ENCODE results near the gene RASGRP4. TPM values are rescaled to one million over a fixed set of nuclear protein-coding genes. Genes with fewer than 3 reads are reported as not detected.

The RASGRP4 gene
- total and polyA plus RNA-seq, 7 experiments from 2014 or later: 0.14 to 32.7 (median 0.77) TPM; not detected in 1

DNA sequence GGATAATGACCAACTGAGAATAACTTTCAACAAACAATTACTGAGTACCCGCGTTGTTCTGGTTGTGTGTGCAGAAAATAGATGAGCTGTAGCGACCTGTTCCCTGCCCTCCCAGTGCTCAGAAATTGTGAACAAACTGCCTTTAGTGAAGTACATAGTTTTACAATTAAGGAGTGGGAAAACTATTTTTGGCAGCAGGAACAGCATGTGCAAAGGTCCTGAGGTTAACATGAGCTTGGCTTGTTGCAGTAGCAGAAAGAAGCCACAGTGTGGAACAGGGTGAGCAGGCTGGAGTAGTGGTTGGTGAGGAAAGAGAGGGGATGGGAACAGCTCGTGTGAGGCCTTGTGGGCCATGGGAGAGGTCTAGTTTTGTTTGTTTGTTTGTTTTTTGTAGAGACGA, 23.5 kb upstream of the RASGRP4 start:
- H3K9me3 ChIP-seq (ENCODE audit: control insufficient read depth in 2 of 3, low read length in 3 of 3): no peaks in the 10 kb centered on the region
- no peaks in the 10 kb centered on the region for H3K27me3 ChIP-seq (ENCODE audit: control insufficient read depth in 2 of 2, insufficient read depth in 2 of 2, low read length in 2 of 2)
- no peak overlapping the region for H3K4me3 ChIP-seq (ENCODE audit: low read length)
- no peaks in the 10 kb centered on the region for H3K4me1 ChIP-seq (ENCODE audit: control insufficient read depth in 2 of 2, insufficient read depth in 2 of 2, low read length in 2 of 2)
- POLR2A ChIA-PET: no interaction called here
- no peaks in the 10 kb centered on the region for H3K36me3 ChIP-seq (ENCODE audit: control insufficient read depth in 2 of 3, insufficient read depth in 3 of 3, low read length in 3 of 3)
- no peak overlapping the region for H3K27ac ChIP-seq (ENCODE audit: low read depth, low read length)
- CTCF ChIA-PET: no interaction called here
- Mint-ChIP-seq H3K27ac (no peak overlapping the region), H3K4me3 (no peak overlapping the region), H3K36me3 (peaks cover 0 to 10% (median 0%) of the 10 kb centered on the region in 5 donors), H3K9me3 (peaks cover 0 to 11% (median 0%) of the 10 kb centered on the region in 11 donors), H3K27me3 (peaks cover 0 to 7% (median 4%) of the 10 kb centered on the region in 5 donors), H3K4me1 (peaks cover 0 to 1% (median 0%) of the 10 kb centered on the region in 7 donors)
- intact Hi-C loops (cut with micrococcal nuclease): no loop called here
- no peak for ATAC-seq
- DNase-seq: no peak

DNA sequence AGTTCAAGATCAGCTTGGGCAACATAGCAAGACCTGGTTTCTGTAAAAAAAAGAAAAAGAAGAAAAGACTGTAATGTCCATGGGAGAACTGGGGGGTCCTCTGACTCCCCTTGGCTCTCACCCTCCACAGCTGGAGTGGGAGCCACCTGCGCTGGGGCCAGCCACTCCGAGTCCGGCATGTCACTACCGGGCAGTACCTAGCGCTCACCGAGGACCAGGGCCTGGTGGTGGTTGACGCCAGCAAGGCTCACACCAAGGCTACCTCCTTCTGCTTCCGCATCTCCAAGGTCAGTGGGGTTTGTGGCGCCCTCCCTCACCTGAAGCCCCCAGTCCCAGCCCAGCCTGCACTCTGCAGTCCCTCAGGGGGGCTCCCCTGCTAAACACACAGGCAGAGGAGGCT, 22.2 kb upstream of the RASGRP4 start:
- ChIA-PET POLR2A (no interaction called here), CTCF (no interaction called here)

DNA sequence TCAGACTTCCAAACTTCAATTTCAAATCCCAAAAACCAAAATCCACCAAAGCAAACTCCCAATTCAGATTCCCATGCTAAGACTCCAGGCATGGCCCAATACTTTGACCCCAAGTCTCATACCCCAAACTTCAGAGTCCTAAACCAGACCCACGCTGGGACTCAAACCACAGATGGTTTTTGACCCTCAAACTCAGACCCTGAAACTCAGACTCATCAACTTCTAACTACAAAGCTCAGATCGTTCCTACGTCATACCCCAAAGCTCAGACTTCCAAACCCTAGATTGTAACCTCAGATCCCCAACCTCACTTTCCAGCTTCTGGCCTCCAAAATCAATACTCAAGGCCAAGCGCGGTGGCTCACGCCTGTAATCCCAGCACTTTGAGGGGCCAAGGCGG, 19.3 kb upstream of the RASGRP4 start:
- Mint-ChIP-seq H3K36me3 (peaks cover 0 to 7% (median 0%) of the 10 kb centered on the region in 5 donors), H3K4me3 (no peak overlapping the region), H3K4me1 (peaks cover 0 to 6% (median 0%) of the 10 kb centered on the region in 7 donors), H3K27me3 (peaks cover 0 to 19% (median 6%) of the 10 kb centered on the region in 5 donors), H3K27ac (no peak overlapping the region), H3K9me3 (peaks cover 0 to 11% (median 0%) of the 10 kb centered on the region in 11 donors)
- CTCF ChIA-PET: no interaction called here
- no peaks in the 10 kb centered on the region for H3K36me3 ChIP-seq (ENCODE audit: control insufficient read depth in 2 of 3, insufficient read depth in 3 of 3, low read length in 3 of 3)
- no peaks in the 10 kb centered on the region for H3K27me3 ChIP-seq (ENCODE audit: control insufficient read depth in 2 of 2, insufficient read depth in 2 of 2, low read length in 2 of 2)
- no peaks in the 10 kb centered on the region for H3K9me3 ChIP-seq (ENCODE audit: control insufficient read depth in 2 of 3, low read length in 3 of 3)
- intact Hi-C loops (cut with micrococcal nuclease): no loop called here
- POLR2A ChIA-PET: no interaction called here
- H3K27ac ChIP-seq (ENCODE audit: low read depth, low read length): no peak overlapping the region
- H3K4me1 ChIP-seq (ENCODE audit: control insufficient read depth in 2 of 2, insufficient read depth in 2 of 2, low read length in 2 of 2): no peaks in the 10 kb centered on the region
- no peak overlapping the region for H3K4me3 ChIP-seq (ENCODE audit: low read length)
- ATAC-seq: no peak
- no peak for DNase-seq

More for the DNA sequence above, 22.2 kb upstream of the RASGRP4 start:
- Mint-ChIP-seq H3K4me3 (no peak overlapping the region), H3K27ac (no peak overlapping the region), H3K36me3 (peaks cover 0 to 10% (median 0%) of the 10 kb centered on the region in 5 donors), H3K9me3 (peaks cover 0 to 11% (median 0%) of the 10 kb centered on the region in 11 donors), H3K27me3 (peaks cover 0 to 11% (median 4%) of the 10 kb centered on the region in 5 donors), H3K4me1 (no peaks in the 10 kb centered on the region)
- intact Hi-C loops (cut with micrococcal nuclease): no loop called here
- Histone ChIP-seq H3K27ac (ENCODE audit: low read depth, low read length) (no peak overlapping the region), H3K36me3 (ENCODE audit: control insufficient read depth in 2 of 3, insufficient read depth in 3 of 3, low read length in 3 of 3) (no peaks in the 10 kb centered on the region), H3K4me1 (ENCODE audit: control insufficient read depth in 2 of 2, insufficient read depth in 2 of 2, low read length in 2 of 2) (no peaks in the 10 kb centered on the region), H3K27me3 (ENCODE audit: control insufficient read depth in 2 of 2, insufficient read depth in 2 of 2, low read length in 2 of 2) (no peaks in the 10 kb centered on the region), H3K9me3 (ENCODE audit: control insufficient read depth in 2 of 3, low read length in 3 of 3) (no peaks in the 10 kb centered on the region), H3K4me3 (ENCODE audit: low read length) (no peak overlapping the region)
- ATAC-seq (no peak), DNase-seq (no peak)

DNA sequence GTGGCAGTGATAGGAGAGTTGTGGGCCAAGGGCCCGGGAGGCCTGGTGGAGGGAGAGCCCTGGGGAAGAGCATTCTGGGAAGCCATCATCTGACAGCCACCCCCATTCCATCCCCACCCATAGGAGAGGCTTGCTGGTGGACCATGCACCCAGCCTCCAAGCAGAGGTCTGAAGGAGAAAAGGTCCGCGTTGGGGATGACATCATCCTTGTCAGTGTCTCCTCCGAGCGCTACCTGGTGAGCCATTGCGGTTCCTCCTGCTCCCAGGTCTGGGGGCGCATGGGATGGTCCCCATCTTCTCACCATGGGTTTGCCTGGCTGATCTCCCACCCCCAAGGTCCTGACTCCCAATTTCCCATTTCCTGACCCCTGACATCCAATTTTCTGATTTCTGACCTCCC, 18.0 kb upstream of the RASGRP4 start:
- Mint-ChIP-seq H3K36me3 (peaks cover 0 to 4% (median 0%) of the 10 kb centered on the region in 5 donors), H3K4me1 (peaks cover 0 to 6% (median 0%) of the 10 kb centered on the region in 7 donors), H3K27me3 (peaks cover 0 to 16% (median 6%) of the 10 kb centered on the region in 5 donors), H3K27ac (no peak overlapping the region), H3K9me3 (peaks cover 0 to 4% (median 0%) of the 10 kb centered on the region in 11 donors), H3K4me3 (no peak overlapping the region)
- no peak for DNase-seq
- H3K27me3 ChIP-seq (ENCODE audit: control insufficient read depth in 2 of 2, insufficient read depth in 2 of 2, low read length in 2 of 2): no peaks in the 10 kb centered on the region
- ChIA-PET CTCF (no interaction called here), POLR2A (no interaction called here)
- no peak overlapping the region for H3K27ac ChIP-seq (ENCODE audit: low read depth, low read length)
- H3K4me1 ChIP-seq (ENCODE audit: control insufficient read depth in 2 of 2, insufficient read depth in 2 of 2, low read length in 2 of 2): no peaks in the 10 kb centered on the region
- no peaks in the 10 kb centered on the region for H3K36me3 ChIP-seq (ENCODE audit: control insufficient read depth in 2 of 3, insufficient read depth in 3 of 3, low read length in 3 of 3)
- no peaks in the 10 kb centered on the region for H3K9me3 ChIP-seq (ENCODE audit: control insufficient read depth in 2 of 3, low read length in 3 of 3)
- no peak overlapping the region for H3K4me3 ChIP-seq (ENCODE audit: low read length)
- intact Hi-C loops (cut with micrococcal nuclease): no loop called here
- no peak for ATAC-seq

DNA sequence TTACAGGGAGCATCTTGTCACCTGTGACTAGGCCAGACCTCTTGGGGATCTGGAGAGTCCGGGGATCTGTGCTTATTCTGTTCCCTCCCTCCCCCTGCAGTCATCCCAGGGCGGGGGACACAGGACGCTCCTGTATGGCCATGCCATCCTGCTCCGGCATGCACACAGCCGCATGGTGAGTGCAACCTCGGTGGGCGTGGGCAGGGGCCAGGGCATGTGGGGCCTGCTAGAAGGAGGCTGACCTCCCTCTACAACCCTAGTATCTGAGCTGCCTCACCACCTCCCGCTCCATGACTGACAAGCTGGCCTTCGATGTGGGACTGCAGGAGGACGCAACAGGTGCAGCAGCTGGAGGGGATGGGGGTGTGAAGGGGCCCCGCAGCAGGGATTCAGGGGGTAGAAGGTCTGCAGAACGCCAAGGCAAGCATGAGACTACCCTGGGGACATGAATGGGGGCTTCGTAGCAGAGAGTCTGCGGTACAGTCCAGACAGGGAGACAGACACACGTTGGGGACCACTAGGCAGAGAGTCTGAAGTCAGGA, 17.5 kb upstream of the RASGRP4 start:
- no peak for DNase-seq
- POLR2A ChIA-PET: no interaction called here
- intact Hi-C loops (cut with micrococcal nuclease): no loop called here
- no peak for ATAC-seq
- H3K27me3 Mint-ChIP-seq: peaks cover 0 to 16% (median 6%) of the 10 kb centered on the region in 5 donors
- peaks cover 0 to 6% (median 0%) of the 10 kb centered on the region in 7 donors for H3K4me1 Mint-ChIP-seq
- Histone ChIP-seq H3K27ac (ENCODE audit: low read depth, low read length) (no peak overlapping the region), H3K27me3 (ENCODE audit: control insufficient read depth in 2 of 2, insufficient read depth in 2 of 2, low read length in 2 of 2) (no peaks in the 10 kb centered on the region), H3K4me1 (ENCODE audit: control insufficient read depth in 2 of 2, insufficient read depth in 2 of 2, low read length in 2 of 2) (no peaks in the 10 kb centered on the region), H3K36me3 (ENCODE audit: control insufficient read depth in 2 of 3, insufficient read depth in 3 of 3, low read length in 3 of 3) (no peaks in the 10 kb centered on the region), H3K9me3 (ENCODE audit: control insufficient read depth in 2 of 3, low read length in 3 of 3) (no peaks in the 10 kb centered on the region), H3K4me3 (ENCODE audit: low read length) (no peak overlapping the region)
- peaks cover 0 to 2% (median 0%) of the 10 kb centered on the region in 11 donors for H3K9me3 Mint-ChIP-seq
- CTCF ChIA-PET: no interaction called here
- no peak overlapping the region for H3K4me3 Mint-ChIP-seq
- H3K36me3 Mint-ChIP-seq: peaks cover 0 to 4% (median 0%) of the 10 kb centered on the region in 5 donors
- H3K27ac Mint-ChIP-seq: no peak overlapping the region

DNA sequence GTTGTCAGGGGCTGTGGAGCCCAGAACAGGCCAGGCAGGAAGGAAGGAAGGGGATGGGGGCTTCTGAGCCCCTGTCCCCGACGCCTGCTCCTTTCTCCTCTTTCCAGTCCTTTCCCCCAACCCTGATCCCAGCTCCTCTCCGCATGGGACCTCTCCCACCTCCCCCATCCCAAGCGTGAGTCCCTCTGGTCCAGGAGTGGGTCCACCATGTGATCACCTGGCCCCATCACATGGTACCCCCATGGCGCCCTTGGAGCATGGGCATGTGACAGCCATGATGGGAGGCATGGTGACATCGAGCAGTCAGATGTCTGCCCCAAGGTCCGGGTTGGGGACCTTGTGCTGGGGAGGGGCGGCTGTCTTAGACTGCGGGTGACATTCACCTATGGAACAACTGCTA, 16.7 kb upstream of the RASGRP4 start:
- Histone ChIP-seq H3K36me3 (ENCODE audit: control insufficient read depth in 2 of 3, insufficient read depth in 3 of 3, low read length in 3 of 3) (no peaks in the 10 kb centered on the region), H3K9me3 (ENCODE audit: control insufficient read depth in 2 of 3, low read length in 3 of 3) (no peaks in the 10 kb centered on the region), H3K4me3 (ENCODE audit: low read length) (no peak overlapping the region), H3K27ac (ENCODE audit: low read depth, low read length) (no peak overlapping the region), H3K27me3 (ENCODE audit: control insufficient read depth in 2 of 2, insufficient read depth in 2 of 2, low read length in 2 of 2) (no peaks in the 10 kb centered on the region), H3K4me1 (ENCODE audit: control insufficient read depth in 2 of 2, insufficient read depth in 2 of 2, low read length in 2 of 2) (no peaks in the 10 kb centered on the region)
- H3K4me3 Mint-ChIP-seq: no peak overlapping the region
- intact Hi-C loops (cut with micrococcal nuclease): no loop called here
- H3K9me3 Mint-ChIP-seq: peaks cover 0 to 2% (median 0%) of the 10 kb centered on the region in 11 donors
- peaks cover 0 to 6% (median 0%) of the 10 kb centered on the region in 7 donors for H3K4me1 Mint-ChIP-seq
- ChIA-PET CTCF (no interaction called here), POLR2A (no interaction called here)
- H3K36me3 Mint-ChIP-seq: peaks cover 0 to 4% (median 0%) of the 10 kb centered on the region in 5 donors
- no peak for ATAC-seq
- no peak overlapping the region for H3K27ac Mint-ChIP-seq
- DNase-seq: no peak
- H3K27me3 Mint-ChIP-seq: peaks cover 0 to 20% (median 12%) of the 10 kb centered on the region in 5 donors

- Mint-ChIP-seq H3K4me3 (no peak overlapping the region), H3K27ac (no peak overlapping the region), H3K4me1 (peaks cover 0 to 6% (median 0%) of the 10 kb centered on the region in 7 donors), H3K27me3 (peaks cover 0 to 25% (median 15%) of the 10 kb centered on the region in 5 donors), H3K36me3 (peaks cover 0 to 4% (median 0%) of the 10 kb centered on the region in 5 donors), H3K9me3 (peaks cover 0 to 2% (median 0%) of the 10 kb centered on the region in 11 donors)
- Histone ChIP-seq H3K9me3 (ENCODE audit: control insufficient read depth in 2 of 3, low read length in 3 of 3) (no peaks in the 10 kb centered on the region), H3K4me3 (ENCODE audit: low read length) (no peak overlapping the region), H3K4me1 (ENCODE audit: control insufficient read depth in 2 of 2, insufficient read depth in 2 of 2, low read length in 2 of 2) (no peaks in the 10 kb centered on the region), H3K36me3 (ENCODE audit: control insufficient read depth in 2 of 3, insufficient read depth in 3 of 3, low read length in 3 of 3) (no peaks in the 10 kb centered on the region), H3K27me3 (ENCODE audit: control insufficient read depth in 2 of 2, insufficient read depth in 2 of 2, low read length in 2 of 2) (no peaks in the 10 kb centered on the region), H3K27ac (ENCODE audit: low read depth, low read length) (no peak overlapping the region)
- POLR2A ChIA-PET: no interaction called here
- CTCF ChIA-PET: no interaction called here
- ATAC-seq (no peak), DNase-seq (no peak)
- intact Hi-C loops (cut with micrococcal nuclease): no loop called here
Measured at GRCh38 chr19:38441657-38442348, 15.8 kb upstream of the RASGRP4 start.
